Measurements from ENCODE around the gene RPN1.

RPN1 gene

DNA sequence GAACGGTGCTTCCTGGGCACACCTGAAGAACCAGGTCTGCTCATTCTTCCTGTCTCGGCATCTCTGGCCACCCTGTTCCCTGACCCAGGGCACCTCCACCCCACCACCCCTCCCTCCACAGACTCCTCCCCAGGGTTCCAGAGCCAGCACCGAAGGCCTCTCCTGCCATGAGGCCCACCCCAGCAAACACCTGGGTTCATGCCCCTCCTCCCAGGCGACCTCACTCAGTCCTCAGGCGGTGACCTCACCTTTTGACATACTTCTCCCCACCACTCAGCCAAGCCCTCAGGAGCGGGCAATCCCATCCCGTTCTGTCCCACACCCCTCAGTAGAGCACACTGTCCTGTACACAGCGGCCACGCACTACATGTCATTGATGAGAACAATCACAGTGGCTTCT, 72.3 kb downstream of the RPN1 start:
- DNase-seq (ENCODE audit: low read depth in 2 of 2) = no peak

DNA sequence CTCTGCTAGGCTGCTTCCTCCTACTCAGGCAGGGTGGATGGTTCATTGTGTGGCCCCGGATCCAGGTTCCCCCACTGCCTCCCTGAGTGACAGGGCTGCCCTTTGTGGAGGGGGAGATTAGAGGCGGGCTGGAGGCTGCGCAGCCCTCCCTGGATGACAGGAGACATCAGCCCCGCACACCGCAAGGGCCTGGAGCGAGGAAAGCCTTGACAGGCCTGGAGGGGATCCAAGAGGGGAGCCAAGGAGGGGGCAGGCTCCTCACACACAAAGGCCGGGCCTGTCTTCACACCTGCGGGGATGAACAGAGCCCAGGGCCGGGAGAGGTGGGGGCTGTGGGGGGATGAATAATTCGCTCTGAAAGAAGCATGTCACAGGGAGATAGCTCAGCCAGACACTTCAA, 72.9 kb downstream of the RPN1 start:
- no peak for DNase-seq (ENCODE audit: low read depth in 2 of 2)

DNA sequence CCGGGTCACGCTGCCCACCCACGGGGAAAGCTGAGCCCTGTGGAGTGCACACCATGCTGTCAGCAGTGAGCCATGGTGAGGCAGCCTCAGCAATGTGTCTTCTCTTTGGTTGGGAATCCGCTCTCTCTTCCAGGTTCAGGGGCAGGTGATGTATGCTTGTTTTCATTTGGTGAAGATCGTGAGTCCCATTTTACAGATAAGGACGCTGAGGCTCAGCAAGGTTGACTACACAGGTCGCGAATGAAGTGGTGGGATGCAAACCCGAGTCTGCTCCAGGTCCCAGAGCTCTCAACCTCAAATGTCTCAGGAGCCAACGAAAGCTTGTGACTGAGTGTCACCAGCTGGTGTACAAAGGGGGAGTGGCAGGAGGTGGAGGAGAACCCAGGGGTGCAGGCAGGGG, 74.3 kb downstream of the RPN1 start:
- DNase-seq (ENCODE audit: low read depth in 2 of 2) = no peak

DNA sequence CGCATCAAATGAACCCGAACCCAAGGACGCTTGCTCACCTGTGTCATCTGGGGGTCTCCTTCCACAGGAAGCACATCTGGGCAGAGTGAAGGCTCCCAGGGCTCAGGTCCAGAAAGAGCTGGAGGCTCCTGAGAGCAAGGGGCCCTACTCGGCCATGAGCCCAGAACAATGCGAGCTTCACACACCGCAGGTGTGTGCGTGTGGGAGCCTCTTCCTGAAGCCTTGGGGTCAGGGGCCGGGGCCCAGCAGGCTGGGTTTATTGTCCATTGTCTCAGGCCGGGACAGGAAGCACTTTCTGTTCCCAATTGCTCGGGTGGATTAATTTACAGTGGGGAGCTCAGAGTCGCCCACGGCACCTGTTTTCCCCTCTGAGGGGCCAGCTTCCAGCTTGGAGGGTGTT, 74.8 kb downstream of the RPN1 start:
- DNase-seq (ENCODE audit: low read depth in 2 of 2) = no peak

DNA sequence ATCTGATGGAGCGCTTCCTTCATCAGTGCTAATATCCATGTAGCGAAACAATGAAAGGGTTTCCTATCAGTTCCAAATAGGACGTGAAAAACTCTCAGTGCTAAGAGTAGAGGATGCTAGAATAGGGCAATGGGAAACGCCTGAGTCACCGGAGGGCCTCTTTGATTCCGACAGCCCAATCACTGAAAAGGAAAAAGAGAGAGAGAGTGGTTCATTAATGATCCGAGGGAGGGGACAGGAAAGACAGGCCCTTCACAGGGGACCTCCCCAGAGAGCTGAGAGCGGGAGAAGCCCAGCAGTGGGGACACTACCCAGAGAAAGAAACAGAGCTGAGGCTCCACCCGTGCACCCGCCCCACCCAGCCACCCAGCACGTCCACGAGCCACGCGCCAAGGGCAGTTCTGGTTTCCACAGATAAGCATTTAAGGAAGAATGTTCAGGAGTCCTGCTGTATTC, 76.9 kb downstream of the RPN1 start:
- DNase-seq (ENCODE audit: low read depth in 2 of 2) = no peak

DNA sequence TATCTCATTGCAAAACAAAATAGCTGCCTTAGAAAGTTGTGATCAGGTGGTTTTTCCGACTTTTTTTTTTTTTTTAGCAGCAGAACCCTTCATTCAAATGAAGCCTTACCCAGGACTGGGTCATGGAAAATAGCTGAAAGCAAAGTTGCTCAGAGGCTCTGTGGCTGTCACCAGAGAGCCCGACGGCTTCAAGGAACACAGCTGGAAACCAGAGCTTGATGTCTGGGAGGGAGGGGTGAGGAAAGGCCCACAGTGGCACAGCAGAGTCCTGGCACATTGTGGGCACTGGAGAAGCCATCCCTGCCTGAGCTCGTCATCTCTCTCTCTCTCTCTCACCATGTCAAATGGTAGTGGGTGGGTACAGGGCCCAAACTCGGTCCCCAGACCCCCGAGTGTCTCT, 77.5 kb downstream of the RPN1 start:
- DNase-seq (ENCODE audit: low read depth in 2 of 2) = no peak

DNA sequence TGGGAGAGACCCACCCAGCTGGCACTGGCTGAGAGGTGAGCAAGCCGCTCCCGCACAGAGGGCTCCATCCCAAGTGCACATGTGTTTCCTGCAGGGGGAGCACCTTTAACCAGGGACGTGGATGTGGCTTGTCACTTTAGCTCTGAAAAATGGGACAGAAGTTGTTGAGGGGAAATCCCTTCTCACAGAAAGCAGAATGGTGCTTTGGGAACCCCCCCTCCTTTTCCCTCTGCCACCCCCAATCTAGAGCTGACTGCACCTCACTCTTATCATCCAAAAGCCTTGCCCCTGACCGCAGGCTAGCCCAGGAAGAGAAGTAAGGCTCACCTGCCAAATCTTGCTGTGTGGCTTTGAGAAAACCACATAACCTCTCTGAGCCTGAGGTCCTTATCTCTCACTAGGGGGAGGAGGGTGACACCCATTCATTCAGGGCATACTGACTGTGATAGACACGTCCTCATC, 77.9 kb downstream of the RPN1 start:
- DNase-seq (ENCODE audit: low read depth in 2 of 2) = no peak

DNA sequence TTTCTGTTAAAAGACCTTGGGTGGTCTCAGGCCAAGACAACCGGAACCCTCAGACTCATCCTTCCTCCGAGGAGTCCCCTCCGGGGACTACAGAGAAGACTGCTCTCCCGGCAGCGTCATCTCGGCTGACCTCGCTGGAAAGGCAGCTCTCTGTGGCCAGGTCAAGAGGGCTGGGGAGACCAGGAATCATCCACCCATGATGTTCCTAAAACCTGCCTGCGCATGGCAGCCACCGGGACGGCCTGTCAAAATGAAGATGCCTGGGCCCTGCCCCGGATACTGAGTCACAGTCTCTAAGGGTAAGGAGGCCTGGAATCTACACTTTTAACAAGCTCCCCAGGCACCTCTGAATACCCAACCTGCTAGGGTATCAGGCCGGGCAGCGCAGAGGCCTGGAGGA, 78.6 kb downstream of the RPN1 start:
- DNase-seq (ENCODE audit: low read depth in 2 of 2) = no peak

Measured in stimulated activated CD8-positive, alpha-beta memory T cell treated with anti-CD3 and anti-CD28 coated beads, Interleukin-7, amount 100 ng/mL, for 1 hour (primary cell).